Cardiac septum (tissue), 1 donor: ENCODE data around the gene FAM222B. TPM values are rescaled to one million over a fixed set of nuclear protein-coding genes. Genes with fewer than 3 reads are reported as not detected.
A peak's percentile ranks its signal among the peaks of the same experiment; 100 is the strongest.
"Not testable (repeated sequence)": the region's sequence is repeated elsewhere in the genome, so short reads cannot be mapped to it uniquely, and the experiment has no call there.

Source experiments
- DNase-seq: peaks from one replicate; pipeline ENCODE4 v3.0.0-alpha.2; 2020; ENCODE audit warnings: low spot score
- intact Hi-C: fragments of 100-400 bp; cut with DNase I; formaldehyde crosslinking; loops from one replicate; pipeline ENCODE4 v1.14.0; 2022
- total RNA-seq: library from RNA; stranded (reverse); fragmentation: NEBNext Ultra II Directional; extraction: Animal tissue kit (Norgen Biotek cat#: 25700); gene quantifications from one replicate; pipeline ENCODE4 v1.2.1, GENCODE V29; 2021
- donor health status: DM: no; HTN: no; CAD: no.

FAM222B gene
- total RNA-seq, 1 donor from 2014 or later, result 18.6 TPM

- DNase-seq, intact Hi-C loops: not testable (repeated sequence)
Measured at GRCh38 chr17:28794846-28795441, 47.6 kb downstream of the FAM222B start.

- DNase-seq, result no peak
- intact Hi-C loops, result no loop called here
Measured at GRCh38 chr17:28792877-28793661, 49.5 kb downstream of the FAM222B start.

GRCh38 chr17:28788100-28788499 is 54.5 kb downstream of the FAM222B start:
- intact Hi-C loops, result no loop called here
- DNase-seq, result no peak

- intact Hi-C loops, result no loop called here
- no peak for DNase-seq
Measured at GRCh38 chr17:28783161-28783560, 59.4 kb downstream of the FAM222B start.

- DNase-seq, intact Hi-C loops: not testable (repeated sequence)
Measured at GRCh38 chr17:28779601-28780000, 63.0 kb downstream of the FAM222B start.

GRCh38 chr17:28777178-28777577 is 65.4 kb downstream of the FAM222B start:
- intact Hi-C loops, result no loop called here
- DNase-seq, result no peak

GRCh38 chr17:28774206-28774605 is 68.4 kb downstream of the FAM222B start:
- intact Hi-C loops, result no loop called here
- DNase-seq, result no peak

- intact Hi-C loops, result no loop called here
- DNase-seq, result no peak
Measured at GRCh38 chr17:28773736-28774135, 68.9 kb downstream of the FAM222B start.

GRCh38 chr17:28765038-28765437 is 77.6 kb downstream of the FAM222B start:
- intact Hi-C loops, result no loop called here
- no peak for DNase-seq

- intact Hi-C loops, result loop anchor here (5.0 kb wide), 2 partner anchors 78 to 153 kb away; partner anchors contain the start of gene FAM222B
Measured at GRCh38 chr17:28763804-28764266, 78.8 kb downstream of the FAM222B start.

GRCh38 chr17:28763137-28763799 is 79.3 kb downstream of the FAM222B start:
- intact Hi-C loops, result loop anchor here (5.0 kb wide), 2 partner anchors 79 to 154 kb away; partner anchors contain the start of gene FAM222B

More at GRCh38 chr17:28763804-28764266, 78.8 kb downstream of the FAM222B start:
- DNase-seq, result no peak

GRCh38 chr17:28760601-28761562 is 81.7 kb downstream of the FAM222B start:
- DNase-seq, result peak; percentile 87
- intact Hi-C loops, result loop anchor here (5.0 kb wide), 2 partner anchors 81 to 156 kb away; partner anchors contain the start of gene FAM222B

More at GRCh38 chr17:28763137-28763799, 79.3 kb downstream of the FAM222B start:
- DNase-seq, result no peak

GRCh38 chr17:28759256-28759865 is 83.2 kb downstream of the FAM222B start:
- intact Hi-C loops, result no loop called here
- no peak for DNase-seq

GRCh38 chr17:28758411-28759121 is 84.0 kb downstream of the FAM222B start:
- intact Hi-C loops, result no loop called here
- DNase-seq, result no peak

GRCh38 chr17:28756049-28756804 is 86.4 kb downstream of the FAM222B start:
- no peak for DNase-seq

GRCh38 chr17:28755486-28755885 is 87.1 kb downstream of the FAM222B start:
- intact Hi-C loops, result no loop called here
- DNase-seq, result no peak

More at GRCh38 chr17:28756049-28756804, 86.4 kb downstream of the FAM222B start:
- intact Hi-C loops, result no loop called here
